Posterior vena cava (tissue), 2 donors: ENCODE measurements around the gene TMEM63C. TPM values are rescaled to one million over a fixed set of nuclear protein-coding genes. Genes with fewer than 3 reads are reported as not detected.

Experiments used
- DNase-seq: peaks from one replicate; pipeline ENCODE4 v3.0.0-alpha.2; 2020; ENCODE audit warnings: low spot score
- intact Hi-C, 2 donors: fragments of 100-400 bp; cut with DNase I; formaldehyde crosslinking; loops; one replicate each; pipeline versions ENCODE4 v1.14.1 to v1.14.2; 2022 to 2023
- total RNA-seq, 2 donors: library from RNA; stranded (reverse); fragmentation: NEBNext Ultra II Directional; extraction: Animal tissue kit (Norgen Biotek cat#: 25700); gene quantifications; one replicate each; pipeline ENCODE4 v1.2.1, GENCODE V29; 2021
- donor health status: DM: yes; HTN: yes; CAD: no.
- donor health status: DM: yes; HTN: yes; CAD: no.

The TMEM63C gene
- total RNA-seq, 2 donors from 2014 or later = not detected

DNA sequence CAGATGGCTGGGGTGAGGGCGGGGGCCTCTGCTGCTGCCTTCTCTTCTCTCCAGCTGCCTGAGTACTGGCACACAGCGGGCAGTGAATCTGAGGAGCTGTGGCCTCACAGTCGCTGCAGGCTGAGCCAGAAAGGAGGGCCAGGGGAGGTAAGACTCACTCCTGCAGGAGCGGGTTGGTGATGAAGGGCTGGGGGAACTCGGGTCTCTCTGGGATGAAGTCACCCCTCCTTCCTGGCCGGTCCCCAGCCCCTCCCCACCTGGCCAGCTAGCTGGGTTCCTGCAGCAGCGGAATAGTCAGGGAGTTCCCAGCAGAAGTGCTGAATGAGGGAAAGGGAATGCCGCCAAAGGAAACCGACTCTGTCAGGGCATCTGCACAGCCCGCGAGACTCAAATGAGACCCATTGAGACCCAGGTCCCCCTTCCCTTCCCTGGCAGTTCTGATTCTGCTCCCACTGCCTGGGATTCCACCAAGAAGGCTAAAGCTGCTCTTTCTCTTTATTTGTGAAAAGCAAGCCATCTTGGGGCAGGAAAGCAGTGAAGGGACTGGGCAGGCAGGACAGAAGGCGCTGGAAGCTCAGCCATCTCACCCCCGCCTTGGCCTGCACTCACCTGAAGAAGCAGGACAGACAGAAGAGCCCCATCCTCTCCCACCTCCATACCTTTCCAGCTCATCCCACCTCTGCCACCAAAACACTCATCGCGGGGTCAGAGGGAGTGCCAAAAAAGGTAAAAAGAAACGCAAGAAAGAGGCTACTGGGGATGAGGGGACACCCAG is 84.2 kb downstream of the TMEM63C start:
- peak; percentile 62 for DNase-seq
- intact Hi-C loops = no loop called here

- intact Hi-C loops = no loop called here
- DNase-seq = peak; percentile 62
Observed at GRCh38 chr14:77266336-77266735, 84.7 kb downstream of the TMEM63C start.

DNA sequence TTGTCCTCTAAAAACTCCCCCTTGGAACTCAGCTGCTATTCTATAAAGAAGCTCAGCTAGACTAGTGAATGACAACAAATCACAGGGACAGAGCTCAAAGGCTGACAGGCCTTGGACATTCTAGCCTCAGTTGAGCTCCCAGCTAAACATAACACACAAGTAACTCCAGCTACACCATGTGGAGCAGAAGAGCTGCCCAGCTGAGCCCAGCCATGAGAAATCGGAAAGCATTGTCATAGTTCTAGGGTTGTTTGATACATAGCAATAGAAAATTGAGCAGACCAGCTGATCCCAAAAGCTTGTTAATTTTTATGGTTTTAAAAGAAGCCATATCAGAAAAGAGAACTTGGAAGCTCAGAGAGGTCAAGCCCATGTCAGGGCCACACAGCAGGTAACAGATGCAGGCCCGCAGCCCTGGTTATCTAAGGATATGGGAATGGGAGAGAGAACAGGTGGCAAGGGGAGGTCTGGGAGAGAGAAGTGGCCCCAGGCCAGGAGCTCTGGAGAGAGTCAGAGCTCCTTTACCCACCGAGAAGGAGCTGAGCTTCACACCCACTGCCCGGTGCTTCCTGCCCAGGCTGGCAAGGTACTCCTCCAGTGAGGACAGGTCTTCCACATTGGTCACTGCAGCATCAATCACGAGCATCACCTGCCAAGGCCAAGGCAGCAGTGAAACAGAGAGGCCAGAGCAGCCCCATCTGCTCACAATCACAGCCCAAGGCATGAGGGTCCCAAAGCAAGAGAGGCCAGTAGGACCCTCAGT is 86.5 kb downstream of the TMEM63C start:
- peak; percentile 71 for DNase-seq
- intact Hi-C loops = no loop called here

- peak; percentile 71 for DNase-seq
- intact Hi-C loops = no loop called here
Observed at GRCh38 chr14:77268989-77269600, 87.5 kb downstream of the TMEM63C start.

- intact Hi-C loops = no loop called here
- peak; percentile 75 for DNase-seq
Observed at GRCh38 chr14:77270361-77271112, 88.9 kb downstream of the TMEM63C start.

- DNase-seq = peak; percentile 52
- intact Hi-C loops = no loop called here
Observed at GRCh38 chr14:77271113-77271710, 89.6 kb downstream of the TMEM63C start, which contains the start of gene NGB. Gene NGB, minus strand, starts transcription at chr14:77271206. Its CDS starts 269 bp downstream, at chr14:77270937.

GRCh38 chr14:77272261-77272660 is 90.7 kb downstream of the TMEM63C start:
- intact Hi-C loops = no loop called here
- peak; percentile 15 for DNase-seq

- intact Hi-C loops = no loop called here
- peak; percentile 64 for DNase-seq
Observed at GRCh38 chr14:77273796-77274195, 92.2 kb downstream of the TMEM63C start.

DNA sequence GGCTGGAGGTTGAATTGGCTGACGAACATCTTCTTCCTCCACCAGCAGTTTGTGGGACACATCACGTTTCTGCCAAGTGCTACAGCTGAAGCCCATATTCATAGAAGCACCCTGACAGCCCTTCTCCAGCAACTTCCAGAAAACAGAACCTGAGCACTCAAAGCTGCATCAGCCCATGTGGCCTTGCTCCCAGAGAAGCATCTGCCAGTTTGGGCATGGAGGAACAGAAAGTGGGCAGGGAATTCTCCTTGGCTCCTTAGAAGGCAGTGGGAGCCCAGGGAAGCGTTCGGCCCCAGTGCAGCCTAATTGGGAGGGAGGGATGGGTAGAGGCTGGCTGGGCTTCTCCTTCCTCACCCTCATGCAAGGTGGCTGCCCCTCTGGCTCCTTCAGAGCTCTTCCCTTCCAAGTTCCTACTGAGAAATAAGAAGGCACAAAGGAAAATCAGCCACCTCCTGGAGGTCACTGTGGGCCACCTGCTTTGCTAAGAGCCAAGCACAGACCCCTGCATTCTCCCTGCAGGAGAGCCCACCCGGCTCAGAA is 93.5 kb downstream of the TMEM63C start:
- intact Hi-C loops = no loop called here

GRCh38 chr14:77275601-77276017 is 94.0 kb downstream of the TMEM63C start:
- intact Hi-C loops = no loop called here
- DNase-seq = peak; percentile 50

More for the DNA sequence above, 93.5 kb downstream of the TMEM63C start:
- DNase-seq = peak; percentile 28

DNA sequence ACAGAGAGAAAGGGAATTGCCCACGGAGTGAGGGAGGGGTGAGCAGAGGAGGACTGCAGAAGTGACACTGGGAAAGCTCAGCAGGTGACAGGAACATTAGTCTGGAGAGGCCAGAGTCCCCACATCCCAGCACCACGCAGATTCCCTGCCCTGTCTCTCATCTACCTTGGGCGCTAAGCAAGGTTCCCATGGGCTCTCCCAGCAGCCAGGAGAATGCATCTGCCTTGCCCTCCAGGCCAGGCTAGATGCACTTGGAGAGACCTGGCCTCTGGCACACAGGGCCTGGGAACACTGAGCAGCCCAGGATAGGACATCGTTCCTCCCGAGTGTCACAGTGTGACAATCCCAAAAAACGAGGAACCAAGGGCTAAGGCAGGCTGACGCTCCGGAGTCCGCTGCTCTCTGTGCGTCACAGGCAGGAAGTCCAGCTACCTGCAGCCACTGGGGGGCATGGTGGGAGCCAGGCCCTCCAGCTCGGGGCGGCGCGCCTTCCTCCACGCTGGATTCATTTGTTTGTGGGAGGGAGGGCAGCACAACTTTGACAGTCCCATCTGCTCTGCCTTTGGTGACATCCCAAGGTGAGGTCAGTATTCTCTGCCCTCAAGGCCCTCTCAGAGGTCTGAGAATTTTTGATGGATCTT is 94.8 kb downstream of the TMEM63C start:
- intact Hi-C loops = no loop called here
- peak; percentile 75 for DNase-seq

GRCh38 chr14:77276959-77277358 is 95.4 kb downstream of the TMEM63C start:
- intact Hi-C loops = no loop called here
- no peak for DNase-seq

DNA sequence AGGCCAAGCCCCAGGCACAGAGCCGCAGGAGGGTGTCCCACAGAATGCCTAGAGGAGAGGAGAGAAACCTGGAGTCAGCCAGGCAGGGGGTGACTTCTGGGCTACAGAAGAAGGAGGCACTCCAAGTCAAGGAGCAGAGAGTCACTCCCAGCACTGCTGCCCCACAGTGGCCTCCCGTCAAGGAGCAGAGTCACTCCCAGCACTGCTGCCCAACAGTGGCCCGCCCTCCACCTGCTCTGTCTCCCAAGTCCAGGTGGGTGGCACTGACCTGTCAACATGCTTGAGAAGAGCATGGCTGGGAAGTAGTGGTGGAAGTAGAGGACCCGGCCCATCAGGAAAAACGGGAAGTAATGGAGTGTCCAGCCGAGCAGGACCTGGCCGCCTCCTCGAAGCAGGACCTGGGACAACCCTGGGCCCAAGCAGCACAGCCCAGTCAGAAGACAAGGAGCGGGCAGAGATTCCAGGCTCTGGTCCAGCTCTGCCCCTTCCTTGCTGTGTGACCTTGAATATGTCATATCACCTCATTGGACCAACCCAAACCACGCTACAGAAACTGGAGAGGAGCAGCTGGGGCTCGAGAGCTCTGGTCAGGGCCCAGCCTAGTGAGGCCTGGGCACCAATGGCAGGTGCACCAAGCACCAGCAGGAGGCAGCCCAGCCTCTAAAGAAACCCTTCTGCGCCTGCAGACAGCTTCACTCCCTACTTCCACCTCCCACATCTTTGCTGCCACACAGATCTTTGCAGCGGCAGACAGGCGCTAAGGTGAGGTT is 97.0 kb downstream of the TMEM63C start:
- intact Hi-C loops = no loop called here
- DNase-seq = peak; percentile 70

DNA sequence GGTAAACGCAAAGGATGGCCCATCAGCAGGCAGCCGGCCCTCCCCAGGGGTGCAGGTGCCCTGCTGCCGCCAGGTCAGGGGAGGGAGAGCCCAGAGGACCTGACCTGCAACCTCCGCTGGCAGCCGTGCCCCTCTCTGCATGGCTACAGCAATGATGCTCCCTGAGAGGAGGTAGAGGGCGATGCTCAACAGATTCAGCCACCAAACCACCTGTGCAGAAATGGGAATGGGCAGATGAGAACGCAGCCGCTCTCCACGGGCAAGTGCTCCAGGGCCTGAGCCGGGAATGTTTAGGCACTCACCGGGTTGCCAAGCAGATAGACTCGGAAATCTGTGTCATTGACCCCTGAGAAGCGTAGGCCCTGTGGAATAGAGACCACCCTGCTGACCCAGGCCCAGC is 98.1 kb downstream of the TMEM63C start:
- intact Hi-C loops = loop anchor here in 1 of 2 donors (5.0 kb wide), 1 partner anchor 843 kb away; no protein-coding TSS in a partner anchor
- DNase-seq = peak; percentile 63

- DNase-seq = peak; percentile 11
- intact Hi-C loops = loop anchor here in 1 of 2 donors (5.0 kb wide), 1 partner anchor 841 kb away; no protein-coding TSS in a partner anchor
Observed at GRCh38 chr14:77280921-77281320, 99.3 kb downstream of the TMEM63C start.

DNA sequence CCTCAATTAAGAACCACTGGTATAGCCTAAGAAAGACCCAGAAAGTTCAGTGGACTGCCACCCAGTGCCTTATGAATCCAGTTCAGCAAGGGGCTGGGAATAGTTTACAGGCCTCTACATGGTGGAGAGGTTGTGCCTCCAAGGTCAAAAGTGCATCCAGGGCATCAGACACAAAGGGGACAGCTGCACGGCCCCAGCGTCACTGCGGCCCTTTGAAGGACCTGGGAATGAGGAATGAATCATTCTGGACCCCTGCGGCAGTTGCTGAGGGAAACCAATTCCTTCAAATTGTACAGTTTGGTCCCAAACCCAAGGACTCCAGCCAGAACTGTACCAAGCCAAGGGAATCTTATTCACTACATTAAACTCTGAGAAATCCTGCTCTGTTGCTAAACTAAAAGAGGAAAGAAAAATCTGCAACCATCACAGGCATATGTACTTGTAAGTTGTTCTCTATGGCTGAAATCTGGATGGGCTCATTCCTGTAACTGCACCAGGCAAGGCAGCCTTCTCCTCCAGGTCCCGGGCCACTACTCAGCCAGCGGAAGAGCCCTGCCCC is 100.3 kb downstream of the TMEM63C start:
- intact Hi-C loops = loop anchor here in 1 of 2 donors (5.0 kb wide), 1 partner anchor 840 kb away; no protein-coding TSS in a partner anchor
- peak; percentile 34 for DNase-seq

GRCh38 chr14:77284066-77284465 is 102.5 kb downstream of the TMEM63C start:
- intact Hi-C loops = loop anchor here in 1 of 2 donors (5.0 kb wide), 1 partner anchor 838 kb away; no protein-coding TSS in a partner anchor
- peak; percentile 45 for DNase-seq
